GM10266 (cell line): ENCODE results near the gene FSCN2.

Source experiments
- DNase-seq: peaks from one replicate; pipeline ENCODE4 v3.0.0; 2012; ENCODE audit errors: extremely low spot score
- TF ChIP-seq, protein P1 (sequence below): IDR thresholded peaks from 2 replicates; pipeline ENCODE4 v1.5.1; 2012; ENCODE audit warnings: mild to moderate bottlenecking, low read depth; ENCODE audit not compliant: control insufficient read depth, insufficient read depth; ENCODE audit errors: missing control alignments

Gene FSCN2

DNA sequence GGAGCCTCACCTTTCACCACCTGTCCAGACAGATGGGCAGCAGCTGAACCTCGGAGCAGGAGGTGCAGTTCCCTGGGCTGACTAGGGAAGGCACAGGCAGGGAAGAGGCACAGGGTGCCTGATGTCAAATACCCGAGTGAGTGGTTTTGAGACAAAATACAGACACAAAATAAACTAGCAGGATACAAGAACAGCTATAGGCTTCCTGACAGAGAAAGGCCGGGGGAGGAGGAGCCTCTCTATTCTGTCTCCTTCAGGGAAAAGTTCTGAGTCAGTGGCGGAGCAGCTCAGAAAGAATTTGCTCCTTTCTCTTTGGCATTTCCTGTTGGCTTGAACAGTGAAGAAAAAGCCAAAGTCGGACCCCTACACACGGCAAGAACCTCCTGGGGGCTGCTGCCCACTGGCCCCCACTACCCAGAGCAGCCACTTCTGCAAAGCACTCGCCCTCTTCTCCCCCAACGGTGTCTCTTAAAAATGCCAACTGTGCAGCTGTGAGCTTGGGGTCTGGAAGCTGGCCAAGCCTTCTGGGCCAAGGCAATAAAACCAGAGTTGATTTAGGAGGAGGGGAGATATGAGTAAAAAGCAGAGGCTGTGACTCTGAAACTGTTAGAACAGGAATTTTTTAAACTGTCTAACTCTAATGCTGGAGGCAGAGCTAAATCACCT is 38.4 kb downstream of the FSCN2 start:
- DNase-seq, result no peak
- TF ChIP-seq, protein P1, sequence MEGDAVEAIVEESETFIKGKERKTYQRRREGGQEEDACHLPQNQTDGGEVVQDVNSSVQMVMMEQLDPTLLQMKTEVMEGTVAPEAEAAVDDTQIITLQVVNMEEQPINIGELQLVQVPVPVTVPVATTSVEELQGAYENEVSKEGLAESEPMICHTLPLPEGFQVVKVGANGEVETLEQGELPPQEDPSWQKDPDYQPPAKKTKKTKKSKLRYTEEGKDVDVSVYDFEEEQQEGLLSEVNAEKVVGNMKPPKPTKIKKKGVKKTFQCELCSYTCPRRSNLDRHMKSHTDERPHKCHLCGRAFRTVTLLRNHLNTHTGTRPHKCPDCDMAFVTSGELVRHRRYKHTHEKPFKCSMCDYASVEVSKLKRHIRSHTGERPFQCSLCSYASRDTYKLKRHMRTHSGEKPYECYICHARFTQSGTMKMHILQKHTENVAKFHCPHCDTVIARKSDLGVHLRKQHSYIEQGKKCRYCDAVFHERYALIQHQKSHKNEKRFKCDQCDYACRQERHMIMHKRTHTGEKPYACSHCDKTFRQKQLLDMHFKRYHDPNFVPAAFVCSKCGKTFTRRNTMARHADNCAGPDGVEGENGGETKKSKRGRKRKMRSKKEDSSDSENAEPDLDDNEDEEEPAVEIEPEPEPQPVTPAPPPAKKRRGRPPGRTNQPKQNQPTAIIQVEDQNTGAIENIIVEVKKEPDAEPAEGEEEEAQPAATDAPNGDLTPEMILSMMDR, result no peak

DNA sequence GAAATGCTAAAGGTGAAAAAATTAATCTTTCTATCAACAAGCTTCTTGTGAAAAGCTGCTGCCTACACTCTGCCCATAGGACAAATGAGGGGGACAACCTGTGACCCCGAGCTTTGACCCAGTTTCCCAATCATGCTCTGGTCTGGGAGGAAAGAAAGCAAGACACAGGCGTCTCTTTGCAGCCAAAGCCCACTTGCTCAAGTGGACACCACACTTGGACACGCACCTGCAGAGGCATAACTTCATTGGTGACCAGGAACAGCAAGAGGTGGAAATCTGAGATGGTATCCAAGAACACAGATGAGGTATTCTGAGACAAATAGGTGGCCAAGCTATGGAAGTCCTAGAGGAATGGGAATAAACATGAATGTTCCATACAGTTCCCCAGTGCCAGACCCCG is 39.0 kb downstream of the FSCN2 start:
- DNase-seq, result no peak
- TF ChIP-seq, protein P1, result no peak

DNA sequence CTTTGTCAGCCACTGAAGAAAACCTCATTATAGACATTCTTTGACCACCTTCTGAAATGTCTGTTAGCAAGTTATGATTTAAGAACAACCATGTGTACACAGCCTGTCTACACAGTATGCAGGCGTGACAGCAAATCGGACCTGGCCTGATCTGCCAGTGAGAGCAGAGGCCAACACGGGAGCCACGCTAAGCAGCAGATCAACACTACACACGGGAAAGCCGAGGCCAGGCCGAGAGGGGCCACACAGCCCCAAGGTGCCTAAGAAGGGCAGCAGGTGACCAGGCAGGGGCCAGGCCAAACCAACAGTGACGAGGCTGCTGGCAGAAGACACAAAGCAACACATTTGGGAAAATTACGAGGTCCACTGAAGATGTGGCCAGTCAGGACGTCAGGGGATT is 40.2 kb downstream of the FSCN2 start:
- TF ChIP-seq, protein P1, result no peak
- DNase-seq, result no peak

DNA sequence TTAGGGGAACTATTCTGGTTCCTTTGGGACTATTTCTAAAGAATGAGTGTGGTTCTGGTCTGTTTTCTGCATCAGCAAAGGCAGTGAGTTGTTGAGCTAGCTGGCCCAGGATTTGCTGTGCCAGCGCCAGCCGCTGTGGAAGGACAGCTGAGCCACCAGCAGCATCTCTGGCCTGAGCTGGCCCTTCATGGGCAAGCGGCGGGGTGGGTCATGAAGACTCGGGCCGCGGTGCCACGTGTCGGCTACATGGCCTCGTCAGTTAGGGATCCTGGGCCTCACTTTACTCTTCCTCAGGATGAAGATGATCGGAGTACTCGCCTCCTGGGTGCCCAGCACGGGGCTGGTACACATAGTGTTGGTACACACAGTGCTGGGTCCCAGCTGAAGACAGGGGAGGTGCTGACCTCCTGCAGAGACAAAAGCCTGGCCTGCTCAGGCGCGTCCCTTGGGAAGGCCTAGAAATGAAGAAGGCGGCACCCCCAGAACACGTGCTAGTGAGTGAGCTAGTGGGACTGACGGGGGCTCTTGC is 41.9 kb downstream of the FSCN2 start:
- TF ChIP-seq, protein P1, result no peak
- DNase-seq, result no peak

DNA sequence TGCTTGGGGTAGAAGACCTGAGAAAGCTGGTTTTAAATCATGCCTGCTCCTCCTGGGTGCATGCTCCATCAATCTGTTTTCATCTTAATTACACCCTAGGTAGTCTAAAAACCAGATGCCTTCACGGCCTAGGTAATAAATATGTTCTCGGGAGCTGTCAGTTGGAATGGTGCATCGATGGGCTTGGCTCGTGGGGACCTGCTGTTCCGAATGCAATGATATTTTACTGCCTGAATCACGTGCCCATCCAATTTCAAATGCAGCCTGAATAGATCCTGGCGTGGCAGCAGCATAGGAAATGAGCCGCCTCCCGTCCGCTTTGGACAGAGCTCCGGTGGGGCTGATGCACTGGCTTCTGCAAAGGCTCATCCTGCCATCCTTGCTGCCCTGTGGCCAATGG is 42.8 kb downstream of the FSCN2 start:
- TF ChIP-seq, protein P1, result no peak
- no peak for DNase-seq

DNA sequence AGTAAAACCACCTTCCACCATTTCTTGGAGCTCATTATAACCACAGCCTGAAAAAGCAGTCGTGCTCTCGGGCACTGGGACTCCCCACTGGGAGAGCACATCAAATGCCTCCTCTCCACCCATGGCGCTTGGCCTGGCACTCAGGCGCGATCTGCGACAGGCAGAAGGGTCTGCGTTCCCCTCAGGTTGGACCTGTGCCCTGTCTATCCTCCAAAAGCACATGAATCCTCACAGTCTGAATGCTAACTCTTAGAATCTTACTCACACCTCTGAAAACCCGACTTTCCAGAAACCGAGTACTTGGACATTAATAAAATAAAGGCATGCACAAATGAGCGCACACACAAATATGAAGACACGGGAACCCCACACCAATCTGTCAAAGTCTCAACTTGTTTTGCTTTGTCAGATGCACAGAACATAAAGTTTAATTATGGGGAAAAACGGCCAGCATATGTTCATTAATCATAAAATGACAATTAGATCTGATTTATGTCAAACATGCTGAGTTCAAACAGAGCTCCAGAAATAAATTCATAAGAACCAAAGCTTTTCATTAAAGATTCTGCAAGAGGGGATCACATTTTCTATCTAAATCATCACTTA is 44.5 kb downstream of the FSCN2 start:
- no peak for DNase-seq
- TF ChIP-seq, protein P1, result no peak
